AG08396 (cell line): ENCODE measurements around the gene LILRB4.
"Not testable (repeated sequence)": the region's sequence is repeated elsewhere in the genome, so short reads cannot be mapped to it uniquely, and the experiment has no call there.

Source experiments
- DNase-seq: peaks from one replicate; pipeline ENCODE4 v3.0.0; 2012; ENCODE audit warnings: low spot score, mixed read lengths

LILRB4 gene

GRCh38 chr19:54694648-54695047, 31.9 kb downstream of the LILRB4 start:
- no peak for DNase-seq

DNA sequence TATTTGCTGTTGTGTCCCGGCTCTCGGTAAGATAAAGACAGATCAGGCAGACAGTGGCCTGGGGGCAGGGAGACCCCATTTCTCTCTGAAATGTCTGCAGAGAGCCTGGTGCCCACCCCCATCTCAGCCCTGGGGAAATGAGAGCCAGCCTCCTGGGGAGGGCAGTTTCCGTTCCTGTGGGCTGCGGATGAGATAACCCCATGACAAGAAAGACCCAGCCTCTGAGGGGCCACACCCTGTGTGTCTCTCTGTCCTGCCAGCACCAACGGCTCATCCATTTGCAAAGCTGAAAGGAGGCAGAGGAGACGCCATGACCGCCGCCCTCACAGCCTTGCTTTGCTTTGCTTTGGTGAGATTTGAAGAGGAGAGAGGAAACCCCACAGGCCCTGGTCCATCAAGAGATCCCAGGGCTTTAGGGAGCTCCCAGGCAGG, 33.3 kb downstream of the LILRB4 start:
- DNase-seq, result no peak

DNA sequence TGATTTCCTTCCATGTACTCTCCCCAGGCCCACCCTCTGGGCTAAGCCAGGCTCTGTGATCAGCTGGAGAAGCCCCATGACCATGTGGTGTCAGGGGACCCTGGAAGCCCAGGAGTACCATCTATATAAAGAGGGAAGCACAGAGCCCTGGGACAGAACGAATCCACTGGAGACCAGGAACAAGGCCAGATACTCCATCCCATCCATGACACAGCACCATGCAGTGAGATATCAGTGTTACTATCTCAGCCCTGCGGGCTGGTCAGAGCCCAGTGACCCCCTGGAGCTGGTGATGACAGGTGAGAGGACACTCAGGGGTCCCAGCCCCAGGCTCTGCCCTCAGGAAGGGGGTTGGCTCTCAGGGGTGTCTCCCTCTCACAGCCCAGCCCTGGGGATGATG, 34.0 kb downstream of the LILRB4 start:
- no peak for DNase-seq

DNA sequence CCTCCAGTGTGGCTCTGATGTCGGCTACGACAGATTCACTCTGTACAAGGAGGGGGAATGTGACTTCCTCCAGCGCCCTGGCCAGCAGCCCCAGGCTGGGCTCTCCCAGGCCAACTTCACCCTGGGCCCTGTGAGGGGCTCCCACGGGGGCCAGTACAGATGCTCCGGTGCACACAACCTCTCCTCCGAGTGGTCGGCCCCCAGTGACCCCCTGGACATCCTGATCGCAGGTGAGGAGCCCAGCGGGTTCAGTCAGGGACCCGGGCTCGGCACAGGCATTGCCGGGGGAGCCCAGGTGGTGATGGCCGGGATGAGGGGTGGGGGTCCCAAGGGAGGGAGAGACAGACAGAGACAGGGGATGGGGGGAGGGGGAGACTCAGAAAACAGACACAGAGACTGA, 34.9 kb downstream of the LILRB4 start:
- DNase-seq, result not testable (repeated sequence)

DNA sequence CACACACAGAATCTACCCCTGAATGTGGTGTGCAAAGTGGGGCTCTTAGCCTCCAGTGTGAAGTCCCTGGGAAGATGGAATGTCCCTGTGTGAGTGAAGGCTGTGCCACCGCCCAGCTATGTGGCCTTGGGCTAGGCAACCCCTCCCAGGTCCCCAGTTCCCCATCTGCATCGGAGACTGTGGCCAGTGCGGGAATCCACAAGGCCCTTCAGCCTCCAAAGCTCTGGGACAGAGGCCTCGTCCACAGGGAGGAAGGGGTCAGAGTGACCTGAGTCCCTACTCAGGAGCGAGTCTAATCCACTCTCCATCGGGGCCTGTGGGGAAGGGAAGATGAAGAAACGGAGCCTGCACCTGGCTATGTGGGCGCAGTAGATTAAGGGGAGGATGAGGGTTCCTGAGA, 42.1 kb downstream of the LILRB4 start:
- no peak for DNase-seq

- DNase-seq, result no peak
These were observed 45.2 kb downstream of the LILRB4 start for GRCh38 chr19:54707962-54708361.

DNA sequence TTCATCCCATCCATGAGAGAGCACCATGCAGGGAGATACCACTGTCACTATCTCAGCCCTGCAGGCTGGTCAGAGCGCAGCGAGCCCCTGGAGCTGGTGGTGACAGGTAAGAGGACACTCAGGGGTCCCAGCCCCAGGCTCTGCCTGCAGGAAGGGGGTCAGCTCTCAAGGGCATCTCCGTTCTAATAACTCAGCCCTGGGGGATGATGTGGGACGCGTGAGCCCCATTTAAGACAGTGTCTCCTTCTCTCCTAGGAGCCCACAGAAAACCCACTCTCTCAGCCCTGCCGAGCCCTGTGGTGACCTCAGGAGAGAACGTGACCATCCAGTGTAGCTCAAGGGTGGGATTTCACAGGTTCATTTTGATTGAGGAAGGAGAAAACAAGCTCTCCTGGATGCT, 46.0 kb downstream of the LILRB4 start:
- no peak for DNase-seq

- DNase-seq, result no peak
These were observed 46.6 kb downstream of the LILRB4 start for GRCh38 chr19:54709212-54709948.

DNA sequence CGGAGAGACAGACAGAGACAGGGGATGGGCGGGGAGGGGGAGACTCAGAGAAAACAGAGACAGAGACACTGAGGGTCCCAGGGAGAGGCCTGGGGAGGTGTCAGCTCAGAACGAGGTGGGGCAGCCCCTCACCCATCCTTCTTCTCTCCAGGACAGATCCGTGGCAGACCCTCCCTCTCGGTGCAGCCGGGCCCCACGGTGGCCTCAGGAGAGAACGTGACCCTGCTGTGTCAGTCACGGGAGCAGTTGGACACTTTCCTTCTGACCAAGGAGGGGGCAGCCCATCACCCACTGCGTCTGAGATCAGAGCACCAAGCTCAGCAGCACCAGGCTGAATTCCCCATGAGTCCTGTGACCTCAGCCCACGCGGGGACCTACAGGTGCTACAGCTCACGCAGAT, 47.2 kb downstream of the LILRB4 start:
- not testable (repeated sequence) for DNase-seq
